HEK293 (cell line): Measurements from ENCODE around the gene PPP5C.

ENCODE experiments used
- CTCF ChIA-PET: fragments of 350-600 bp; formaldehyde crosslinking; extraction: SDS; loops from one replicate; lab custom pipeline; 2021; ENCODE audit warnings: antibody characterized with exemption; lab: Yijun Ruan, JAX
- POLR2A ChIA-PET: fragments of 300-600 bp; formaldehyde crosslinking; extraction: SDS; loops from one replicate; lab custom pipeline; 2020; ENCODE audit warnings: antibody characterized with exemption, inconsistent platforms; lab: Yijun Ruan, JAX
- H3K27ac ChIP-seq: fragments of 200-500 bp; sonication (Bioruptor generic); 2 replicates; pipeline ENCODE4 v1.5.1; 2014; ENCODE audit warnings: low read depth, low read length, control low read depth, inconsistent platforms; ENCODE audit errors: extremely low read depth
- H3K36me3 ChIP-seq, 2 experiments: fragments of 200-500 bp in 1 of 2; sonication (Bioruptor generic) in 1 of 2; 1 replicate in 1 of 2; 2 replicates in 1 of 2; pipeline ENCODE4 v1.5.1; 2014 to 2017; ENCODE audit warnings: inconsistent platforms in 2 of 2, low read length in 2 of 2; ENCODE audit not compliant: control insufficient read depth in 2 of 2, insufficient read depth in 1 of 2
- H3K4me1 ChIP-seq: fragments of 200-500 bp; sonication (Bioruptor generic); 2 replicates; pipeline ENCODE4 v1.5.1; 2014; ENCODE audit warnings: mild to moderate bottlenecking, low read length, inconsistent platforms; ENCODE audit not compliant: control insufficient read depth, insufficient read depth
- H3K4me3 ChIP-seq: 2 replicates; pipeline ENCODE4 v1.5.1; 2011; ENCODE audit warnings: low read depth, mild to moderate bottlenecking, control low read depth, low read length, moderate library complexity
- H3K9me3 ChIP-seq: fragments of 200-500 bp; sonication (Bioruptor generic); 2 replicates; pipeline ENCODE4 v1.5.1; 2014; ENCODE audit warnings: low read depth, low read length, inconsistent platforms; ENCODE audit not compliant: control insufficient read depth, insufficient read depth
- EGR2 ChIP-seq: fragments of 450-650 bp; formaldehyde crosslinking; IDR thresholded peaks from 2 replicates; pipeline ENCODE4 v1.5.1; 2016; ENCODE audit warnings: low read depth, missing biosample characterization, missing genetic modification characterization
- GLIS1 ChIP-seq: fragments of 450-650 bp; formaldehyde crosslinking; IDR thresholded peaks from 2 replicates; pipeline ENCODE4 v1.5.1; 2016; ENCODE audit warnings: missing biosample characterization, missing genetic modification characterization
- HOXA7 ChIP-seq: sonication (generic); formaldehyde crosslinking; IDR thresholded peaks from 2 replicates; pipeline ENCODE4 v1.8.1; 2022; ENCODE audit warnings: missing genetic modification reagents, borderline replicate concordance
- IKZF3 ChIP-seq: fragments of 450-650 bp; IDR thresholded peaks from 2 replicates; pipeline ENCODE4 v1.5.0; 2018; ENCODE audit warnings: missing biosample characterization, mild to moderate bottlenecking, missing genetic modification characterization, moderate library complexity
- MZF1 ChIP-seq: fragments of 450-650 bp; formaldehyde crosslinking; IDR thresholded peaks from 2 replicates; pipeline ENCODE4 v1.5.1; 2017; ENCODE audit warnings: missing biosample characterization, missing genetic modification characterization, borderline replicate concordance
- YY2 ChIP-seq: fragments of 450-650 bp; formaldehyde crosslinking; IDR thresholded peaks from 2 replicates; pipeline ENCODE4 v1.5.1; 2016; ENCODE audit warnings: missing biosample characterization, missing genetic modification characterization
- ZBTB17 ChIP-seq: fragments of 450-650 bp; formaldehyde crosslinking; IDR thresholded peaks from 2 replicates; pipeline ENCODE4 v1.5.1; 2016; ENCODE audit warnings: missing biosample characterization, missing genetic modification characterization
- ZBTB26 ChIP-seq: fragments of 450-650 bp; formaldehyde crosslinking; optimal IDR thresholded peaks from 2 replicates; pipeline ENCODE3; 2016; ENCODE audit warnings: missing biosample characterization, mild to moderate bottlenecking, missing genetic modification characterization
- ZIC2 ChIP-seq: fragments of 450-650 bp; formaldehyde crosslinking; IDR thresholded peaks from 2 replicates; pipeline ENCODE4 v1.5.1; 2016; ENCODE audit warnings: missing biosample characterization, missing genetic modification characterization
- ZNF132 ChIP-seq: fragments of 450-650 bp; formaldehyde crosslinking; IDR thresholded peaks from 2 replicates; pipeline ENCODE4 v1.5.1; 2017; ENCODE audit warnings: missing biosample characterization, missing genetic modification characterization, borderline replicate concordance
- ZNF148 ChIP-seq: fragments of 450-650 bp; formaldehyde crosslinking; IDR thresholded peaks from 2 replicates; pipeline ENCODE4 v1.5.0; 2017; ENCODE audit warnings: missing biosample characterization, missing genetic modification characterization, borderline replicate concordance
- ZNF184 ChIP-seq: fragments of 450-650 bp; IDR thresholded peaks from 2 replicates; pipeline ENCODE4 v1.5.1; 2018; ENCODE audit warnings: missing biosample characterization, mild to moderate bottlenecking, missing genetic modification characterization
- ZNF211 ChIP-seq: fragments of 450-650 bp; formaldehyde crosslinking; IDR thresholded peaks from 2 replicates; pipeline ENCODE4 v1.5.1; 2016; ENCODE audit warnings: low read depth, missing biosample characterization, missing genetic modification characterization
- ZNF391 ChIP-seq: fragments of 450-650 bp; formaldehyde crosslinking; IDR thresholded peaks from 2 replicates; pipeline ENCODE4 v1.5.1; 2016; ENCODE audit warnings: low read depth, missing biosample characterization, missing genetic modification characterization, borderline replicate concordance
- ZNF596 ChIP-seq: fragments of 450-650 bp; IDR thresholded peaks from 2 replicates; pipeline ENCODE4 v1.5.0; 2018; ENCODE audit warnings: missing biosample characterization, mild to moderate bottlenecking, missing genetic modification characterization, moderate library complexity
- ZNF629 ChIP-seq: fragments of 450-650 bp; formaldehyde crosslinking; IDR thresholded peaks from 2 replicates; pipeline ENCODE4 v1.5.1; 2017; ENCODE audit warnings: missing biosample characterization, missing genetic modification characterization
- ZNF639 ChIP-seq: fragments of 450-650 bp; formaldehyde crosslinking; IDR thresholded peaks from 2 replicates; pipeline ENCODE4 v1.5.1; 2016; ENCODE audit warnings: missing biosample characterization, missing genetic modification characterization
- ZNF777 ChIP-seq: fragments of 450-650 bp; formaldehyde crosslinking; IDR thresholded peaks from 2 replicates; pipeline ENCODE4 v1.5.1; 2017; ENCODE audit warnings: missing biosample characterization, missing genetic modification characterization, borderline replicate concordance
- ZNF830 ChIP-seq: fragments of 450-650 bp; IDR thresholded peaks from 2 replicates; pipeline ENCODE4 v1.5.0; 2018; ENCODE audit warnings: missing biosample characterization, missing genetic modification characterization, low read depth, mild to moderate bottlenecking, moderate library complexity
- ZSCAN5A ChIP-seq: fragments of 450-650 bp; formaldehyde crosslinking; IDR thresholded peaks from 2 replicates; pipeline ENCODE4 v1.5.1; 2016; ENCODE audit warnings: missing biosample characterization, missing genetic modification characterization

The PPP5C gene

GRCh38 chr19:46406976-46407375 is 60.1 kb downstream of the PPP5C start:
- H3K4me3 ChIP-seq, result no peak overlapping the region
- CTCF ChIA-PET, result no interaction called here

GRCh38 chr19:46407856-46408663 is 61.2 kb downstream of the PPP5C start:
- Histone ChIP-seq H3K36me3 (peaks cover 0 to 24% of the 10 kb centered on the region in 2 experiments; a peak in 2 of 3 replicates), H3K27ac (0 out of 2 replicates have a peak overlapping the region, but pooled peaks have one; percentile 24), H3K4me1 (peaks cover 18% of the 10 kb centered on the region), H3K9me3 (no peaks in the 10 kb centered on the region), H3K4me3 (no peak overlapping the region)
- ChIA-PET POLR2A (interaction anchor here (0.6 to 2.0 kb wide), 7 partner anchors 9 to 367 kb away, joined by 3 to 6 read pairs (median 3); partner anchors contain the start of gene PNMA8B), CTCF (interaction anchor here (1.9 kb wide), 1 partner anchor 104 kb away, joined by 6 read pairs; no protein-coding TSS in a partner anchor)
- 0 out of 2 replicates have a peak, but pooled peaks have one; percentile 58 for TF ChIP-seq MZF1 (tag by site-specific recombination)
- no peak for TF ChIP-seq ZNF391 (tag by site-specific recombination)

More at GRCh38 chr19:46406976-46407375, 60.1 kb downstream of the PPP5C start:
- Histone ChIP-seq H3K27ac (no peak overlapping the region), H3K4me1 (peaks cover 11% of the 10 kb centered on the region), H3K36me3 (peaks cover 0 to 21% of the 10 kb centered on the region in 2 experiments; a peak in 2 of 3 replicates), H3K9me3 (no peaks in the 10 kb centered on the region)
- TF ChIP-seq EGR2 (tag by site-specific recombination) (no peak), ZSCAN5A (tag by site-specific recombination) (no peak), GLIS1 (peak; percentile 99), ZIC2 (tag by site-specific recombination) (peak; percentile 94), ZNF830 (no peak)
- POLR2A ChIA-PET, result interaction anchor here (2.0 kb wide), 1 partner anchor 10 kb away, joined by 6 read pairs; no protein-coding TSS in a partner anchor

GRCh38 chr19:46408664-46409039 is 61.8 kb downstream of the PPP5C start:
- ChIA-PET CTCF (interaction anchor here (0.6 to 1.9 kb wide), 3 partner anchors 13 to 330 kb away, joined by 3 to 6 read pairs (median 4); no protein-coding TSS in a partner anchor), POLR2A (interaction anchor here (0.6 to 2.0 kb wide), 5 partner anchors 8 to 367 kb away, joined by 3 to 6 read pairs (median 3); partner anchors contain the start of gene PNMA8B)
- Histone ChIP-seq H3K4me1 (peaks cover 18% of the 10 kb centered on the region), H3K36me3 (peaks cover 0 to 24% of the 10 kb centered on the region in 2 experiments; a peak in 2 of 3 replicates), H3K9me3 (no peaks in the 10 kb centered on the region), H3K27ac (0 out of 2 replicates have a peak overlapping the region, but pooled peaks have one; percentile 9), H3K4me3 (no peak overlapping the region)
- TF ChIP-seq ZNF596 (tag by site-specific recombination) (peak; percentile 35; the same call in 1 of the 2 replicates), ZNF777 (tag by site-specific recombination) (no peak), IKZF3 (no peak), ZNF148 (no peak), ZNF629 (tag by site-specific recombination) (no peak), ZNF184 (tag by site-specific recombination) (no peak), ZNF639 (tag by site-specific recombination) (no peak), HOXA7 (CRISPR knock-in tag) (no peak), ZNF211 (tag by site-specific recombination) (no peak), ZBTB17 (tag by site-specific recombination) (peak; percentile 36; the same call in 1 of the 2 replicates), ZBTB26 (no peak), ZNF132 (tag by site-specific recombination) (no peak), YY2 (tag by site-specific recombination) (no peak), GLIS1 (peak; percentile 59)
